ENCODE data around the gene SCG5. TPM values are rescaled to one million over a fixed set of nuclear protein-coding genes. Genes with fewer than 3 reads are reported as not detected.

SCG5 gene
- total and polyA plus RNA-seq, 8 donors, result 13.6 to 879 (median 72.3) TPM

- Histone ChIP-seq H3K9me3 (no peaks in the 10 kb centered on the region), H3K27ac (peak overlapping the region in 2 of 4 donors; percentile 24 to 68), H3K27me3 (no peaks in the 10 kb centered on the region), H3K4me3 (no peak overlapping the region), H3K4me1 (peaks cover 8 to 45% (median 24%) of the 10 kb centered on the region in 3 donors), H3K36me3 (no peaks in the 10 kb centered on the region)
- FAIRE-seq (no peak), DNase-seq (no peak), ATAC-seq (no peak)
- TF ChIP-seq CTCF (IDR thresholded peaks at IDR 0.05), result no peak
- WGBS, 2 donors, result 93% methylated on average over 9 of the region's 9 CpGs
- intact Hi-C loops (cut with DNase I), result no loop called here
These were observed 15.0 kb downstream of the SCG5 start for GRCh38 chr15:32656496-32656895.

GRCh38 chr15:32657198-32657883, 15.8 kb downstream of the SCG5 start:
- peak; percentile 13 to 37 (median 24) for TF ChIP-seq CTCF (IDR thresholded peaks at IDR 0.05)
- intact Hi-C loops (cut with DNase I), result no loop called here
- peak overlapping the region in 2 of 4 donors; percentile 2 to 15 for H3K4me3 ChIP-seq
- DNase-seq (peak in 4 of 6 donors; percentile 54 to 68 (median 64)), FAIRE-seq (no peak), ATAC-seq (peak; percentile 78 to 88 (median 85))
- H3K36me3 ChIP-seq, result no peaks in the 10 kb centered on the region
- H3K27ac ChIP-seq, result peak overlapping the region; percentile 3 to 68 (median 60)
- no peaks in the 10 kb centered on the region for H3K9me3 ChIP-seq
- no peaks in the 10 kb centered on the region for H3K27me3 ChIP-seq
- WGBS, 2 donors, result 13 to 15% methylated on average over 5 of the region's 5 CpGs
- peaks cover 8 to 45% (median 24%) of the 10 kb centered on the region in 3 donors for H3K4me1 ChIP-seq

- no peaks in the 10 kb centered on the region for H3K9me3 ChIP-seq
- no peak for TF ChIP-seq CTCF (IDR thresholded peaks at IDR 0.05)
- H3K27ac ChIP-seq, result peak overlapping the region; percentile 3 to 68 (median 60)
- no peaks in the 10 kb centered on the region for H3K36me3 ChIP-seq
- 62 to 65% methylated on average over 2 of the region's 2 CpGs for WGBS, 2 donors
- intact Hi-C loops (cut with DNase I), result no loop called here
- no peaks in the 10 kb centered on the region for H3K27me3 ChIP-seq
- FAIRE-seq (no peak), DNase-seq (no peak), ATAC-seq (peak in 3 of 4 donors; percentile 16 to 32 (median 23))
- no peak overlapping the region for H3K4me3 ChIP-seq
- H3K4me1 ChIP-seq, result peaks cover 8 to 45% (median 24%) of the 10 kb centered on the region in 3 donors
These were observed 16.4 kb downstream of the SCG5 start for GRCh38 chr15:32657941-32658340.

GRCh38 chr15:32659340-32660155, 18.0 kb downstream of the SCG5 start:
- 38 to 42% methylated on average over 6 of the region's 6 CpGs for WGBS, 2 donors
- H3K27ac ChIP-seq, result peak overlapping the region in 2 of 4 donors; percentile 40 to 42
- no peaks in the 10 kb centered on the region for H3K36me3 ChIP-seq
- no peak for FAIRE-seq
- H3K27me3 ChIP-seq, result no peaks in the 10 kb centered on the region
- peak in 3 of 4 donors; percentile 24 to 50 (median 38) for ATAC-seq
- peaks cover 8 to 45% (median 21%) of the 10 kb centered on the region in 3 donors for H3K4me1 ChIP-seq
- H3K9me3 ChIP-seq, result no peaks in the 10 kb centered on the region
- no peak for TF ChIP-seq CTCF (IDR thresholded peaks at IDR 0.05)
- intact Hi-C loops (cut with DNase I), result loop anchor here in 1 of 3 donors (10.0 kb wide), 1 partner anchor 275 kb away; no protein-coding TSS in a partner anchor
- DNase-seq, result no peak
- H3K4me3 ChIP-seq, result no peak overlapping the region

Data from pancreas (tissue), 10 donors.